ENCODE measurements around the gene TPD52L1.

TPD52L1 gene

GRCh38 chr6:125302840-125303511 is 149.4 kb downstream of the TPD52L1 start:
- TF ChIP-seq CTCF (IDR thresholded peaks at IDR 0.05; ENCODE audit: low read length, missing control alignments), result no peak
- no peak for DNase-seq (ENCODE audit: low read depth)
- no peak overlapping the region for H3K4me3 ChIP-seq (replicated peaks; ENCODE audit: low read depth, low read length)

- H3K4me3 ChIP-seq (replicated peaks; ENCODE audit: low read depth, low read length), result no peak overlapping the region
- no peak for TF ChIP-seq CTCF (IDR thresholded peaks at IDR 0.05; ENCODE audit: low read length, missing control alignments)
- DNase-seq (ENCODE audit: low read depth), result no peak
Measured at GRCh38 chr6:125303512-125303854, 149.9 kb downstream of the TPD52L1 start.

- DNase-seq (ENCODE audit: low read depth), result no peak
- H3K4me3 ChIP-seq (replicated peaks; ENCODE audit: low read depth, low read length), result no peak overlapping the region
- no peak for TF ChIP-seq CTCF (IDR thresholded peaks at IDR 0.05; ENCODE audit: low read length, missing control alignments)
Measured at GRCh38 chr6:125304970-125305660, 151.5 kb downstream of the TPD52L1 start.

- no peak for DNase-seq (ENCODE audit: low read depth)
- H3K4me3 ChIP-seq (replicated peaks; ENCODE audit: low read depth, low read length), result no peak overlapping the region
- TF ChIP-seq CTCF (IDR thresholded peaks at IDR 0.05; ENCODE audit: low read length, missing control alignments), result no peak
Measured at GRCh38 chr6:125306756-125307149, 153.2 kb downstream of the TPD52L1 start.

- DNase-seq (ENCODE audit: low read depth), result peak; percentile 41
- H3K4me3 ChIP-seq (replicated peaks; ENCODE audit: low read depth, low read length), result no peak overlapping the region
- no peak for TF ChIP-seq CTCF (IDR thresholded peaks at IDR 0.05; ENCODE audit: low read length, missing control alignments)
Measured at GRCh38 chr6:125307150-125307838, 153.7 kb downstream of the TPD52L1 start.

GRCh38 chr6:125307964-125308615 is 154.5 kb downstream of the TPD52L1 start:
- no peak overlapping the region for H3K4me3 ChIP-seq (replicated peaks; ENCODE audit: low read depth, low read length)
- no peak for DNase-seq (ENCODE audit: low read depth)
- no peak for TF ChIP-seq CTCF (IDR thresholded peaks at IDR 0.05; ENCODE audit: low read length, missing control alignments)
